Measurements from ENCODE around the gene RRN3.
"Not testable (repeated sequence)": the region's sequence is repeated elsewhere in the genome, so short reads cannot be mapped to it uniquely, and the experiment has no call there.

Gene RRN3

GRCh38 chr16:15135483-15136360 is 41.6 kb upstream of the RRN3 start:
- DNase-seq (ENCODE audit: low read depth in 1 of 2, low spot score in 1 of 2); H3K4me3 ChIP-seq (replicated peaks; ENCODE audit: insufficient read depth, low read length); H3K27ac ChIP-seq (replicated peaks); H3K27me3 ChIP-seq (ENCODE audit: insufficient read depth, poor library complexity, severe bottlenecking): not testable (repeated sequence)

- not testable (repeated sequence) for DNase-seq (ENCODE audit: low read depth in 1 of 2, low spot score in 1 of 2); H3K4me3 ChIP-seq (replicated peaks; ENCODE audit: insufficient read depth, low read length); H3K27ac ChIP-seq (replicated peaks); H3K27me3 ChIP-seq (ENCODE audit: insufficient read depth, poor library complexity, severe bottlenecking)
Observed at GRCh38 chr16:15134752-15135482, 40.8 kb upstream of the RRN3 start.

- not testable (repeated sequence) for H3K4me3 ChIP-seq (replicated peaks; ENCODE audit: insufficient read depth, low read length); H3K27me3 ChIP-seq (ENCODE audit: insufficient read depth, poor library complexity, severe bottlenecking); DNase-seq (ENCODE audit: low read depth in 1 of 2, low spot score in 1 of 2); H3K27ac ChIP-seq (replicated peaks)
Observed at GRCh38 chr16:15133554-15133953, 39.5 kb upstream of the RRN3 start.

GRCh38 chr16:15132719-15133428 is 38.8 kb upstream of the RRN3 start:
- H3K27ac ChIP-seq (replicated peaks); H3K27me3 ChIP-seq (ENCODE audit: insufficient read depth, poor library complexity, severe bottlenecking); DNase-seq (ENCODE audit: low read depth in 1 of 2, low spot score in 1 of 2); H3K4me3 ChIP-seq (replicated peaks; ENCODE audit: insufficient read depth, low read length): not testable (repeated sequence)

- not testable (repeated sequence) for H3K27me3 ChIP-seq (ENCODE audit: insufficient read depth, poor library complexity, severe bottlenecking); DNase-seq (ENCODE audit: low read depth in 1 of 2, low spot score in 1 of 2); H3K4me3 ChIP-seq (replicated peaks; ENCODE audit: insufficient read depth, low read length); H3K27ac ChIP-seq (replicated peaks)
Observed at GRCh38 chr16:15130943-15131700, 37.0 kb upstream of the RRN3 start.

- not testable (repeated sequence) for H3K27me3 ChIP-seq (ENCODE audit: insufficient read depth, poor library complexity, severe bottlenecking); DNase-seq (ENCODE audit: low read depth in 1 of 2, low spot score in 1 of 2); H3K4me3 ChIP-seq (replicated peaks; ENCODE audit: insufficient read depth, low read length); H3K27ac ChIP-seq (replicated peaks)
Observed at GRCh38 chr16:15130256-15130932, 36.3 kb upstream of the RRN3 start.

- not testable (repeated sequence) for DNase-seq (ENCODE audit: low read depth in 1 of 2, low spot score in 1 of 2); H3K27me3 ChIP-seq (ENCODE audit: insufficient read depth, poor library complexity, severe bottlenecking); H3K27ac ChIP-seq (replicated peaks); H3K4me3 ChIP-seq (replicated peaks; ENCODE audit: insufficient read depth, low read length)
Observed at GRCh38 chr16:15127641-15128425, 33.8 kb upstream of the RRN3 start.

- not testable (repeated sequence) for H3K27me3 ChIP-seq (ENCODE audit: insufficient read depth, poor library complexity, severe bottlenecking); H3K4me3 ChIP-seq (replicated peaks; ENCODE audit: insufficient read depth, low read length); H3K27ac ChIP-seq (replicated peaks); DNase-seq (ENCODE audit: low read depth in 1 of 2, low spot score in 1 of 2)
Observed at GRCh38 chr16:15100372-15100987, 6.4 kb upstream of the RRN3 start.

GRCh38 chr16:15099366-15099909 is 5.4 kb upstream of the RRN3 start:
- H3K27me3 ChIP-seq (ENCODE audit: insufficient read depth, poor library complexity, severe bottlenecking); DNase-seq (ENCODE audit: low read depth in 1 of 2, low spot score in 1 of 2); H3K4me3 ChIP-seq (replicated peaks; ENCODE audit: insufficient read depth, low read length); H3K27ac ChIP-seq (replicated peaks): not testable (repeated sequence)

GRCh38 chr16:15096583-15096972 is 2.5 kb upstream of the RRN3 start:
- H3K4me3 ChIP-seq (replicated peaks; ENCODE audit: insufficient read depth, low read length); H3K27ac ChIP-seq (replicated peaks); H3K27me3 ChIP-seq (ENCODE audit: insufficient read depth, poor library complexity, severe bottlenecking); DNase-seq (ENCODE audit: low read depth in 1 of 2, low spot score in 1 of 2): not testable (repeated sequence)

- H3K27ac ChIP-seq (replicated peaks), result peak overlapping the region; percentile 43; the same call in 1 of the 2 replicates
- H3K4me3 ChIP-seq (replicated peaks; ENCODE audit: insufficient read depth, low read length), result peak overlapping the region; percentile 69
Observed at GRCh38 chr16:15093571-15093954, 509 bp downstream of the RRN3 start.

GRCh38 chr16:15090663-15091269 is 3.3 kb downstream of the RRN3 start:
- not testable (repeated sequence) for DNase-seq (ENCODE audit: low read depth in 1 of 2, low spot score in 1 of 2); H3K4me3 ChIP-seq (replicated peaks; ENCODE audit: insufficient read depth, low read length); H3K27me3 ChIP-seq (ENCODE audit: insufficient read depth, poor library complexity, severe bottlenecking); H3K27ac ChIP-seq (replicated peaks)

More at GRCh38 chr16:15093571-15093954, 509 bp downstream of the RRN3 start:
- not testable (repeated sequence) for H3K27me3 ChIP-seq (ENCODE audit: insufficient read depth, poor library complexity, severe bottlenecking); DNase-seq (ENCODE audit: low read depth in 1 of 2, low spot score in 1 of 2)
